H1 (cell line): ENCODE data around the gene FHL5. TPM values are rescaled to one million over a fixed set of nuclear protein-coding genes. Genes with fewer than 3 reads are reported as not detected.

ENCODE experiments used
- CTCF ChIA-PET: fragments of 300-600 bp; sonication (Branson Sonifier 250); formaldehyde crosslinking; loops from one replicate; lab custom pipeline; 2021; ENCODE audit not compliant: partially characterized antibody; lab: Charles Lee
- POLR2A ChIA-PET: fragments of 300-600 bp; sonication (Branson Sonifier 250); formaldehyde crosslinking; loops from one replicate; lab custom pipeline; 2021; ENCODE audit warnings: inconsistent platforms; ENCODE audit not compliant: partially characterized antibody; lab: Charles Lee
- DNase-seq, 2 experiments: peaks; one replicate each; pipeline versions ENCODE4 v3.0.0 to v3.0.0-alpha.2; 2010 to 2022; ENCODE audit warnings: low spot score in 2 of 2, low read depth in 1 of 2, mixed read lengths in 1 of 2
- FAIRE-seq: peaks from 2 replicates; lab custom pipeline; 2011; peaks lifted over from hg19 to GRCh38; lab: Jason Lieb, UNC
- H2AFZ ChIP-seq: 2 replicates; pipeline ENCODE4 v1.8.1; 2012; ENCODE audit warnings: low read length, inconsistent platforms
- H2AK5ac ChIP-seq: 2 replicates; pipeline ENCODE4 v1.6.1; 2013; ENCODE audit warnings: low read depth, low read length
- H2BK120ac ChIP-seq: replicated peaks from 2 replicates; pipeline ENCODE3; 2013; ENCODE audit warnings: low read depth, low read length, inconsistent platforms
- H2BK12ac ChIP-seq: 2 replicates; pipeline ENCODE4 v1.6.1; 2013; ENCODE audit warnings: low read depth, low read length
- H2BK15ac ChIP-seq: 2 replicates; pipeline ENCODE4 v1.6.1; 2013; ENCODE audit warnings: low read length
- H2BK20ac ChIP-seq: 2 replicates; pipeline ENCODE4 v1.6.1; 2013; ENCODE audit warnings: low read length
- H2BK5ac ChIP-seq: 2 replicates; pipeline ENCODE4 v1.6.1; 2013; ENCODE audit warnings: low read depth, low read length
- H3K14ac ChIP-seq: 2 replicates; pipeline ENCODE4 v1.6.1; 2013; ENCODE audit warnings: inconsistent platforms; ENCODE audit not compliant: insufficient read length
- H3K18ac ChIP-seq: 2 replicates; pipeline ENCODE4 v1.6.1; 2013; ENCODE audit warnings: low read length; ENCODE audit errors: extremely low read depth
- H3K23ac ChIP-seq: 2 replicates; pipeline ENCODE4 v1.6.1; 2013; ENCODE audit warnings: inconsistent platforms; ENCODE audit not compliant: insufficient read length
- H3K23me2 ChIP-seq: 2 replicates; pipeline ENCODE4 v1.6.1; 2013; ENCODE audit warnings: low read depth, low read length
- H3K27ac ChIP-seq: 2 replicates; pipeline ENCODE4 v1.6.1; 2011; ENCODE audit warnings: low read depth, low read length, inconsistent platforms
- H3K27me3 ChIP-seq, 4 experiments: replicated peaks in 1 of 4; 1 replicate in 1 of 4; 2 replicates in 3 of 4; pipeline versions ENCODE4 v1.6.1 to v1.8.1; 2011 to 2013; ENCODE audit warnings: low read length in 3 of 4, mild to moderate bottlenecking in 3 of 4, inconsistent platforms in 2 of 4, mixed read lengths in 2 of 4, moderate library complexity in 1 of 4; ENCODE audit not compliant: control insufficient read depth in 3 of 4, insufficient read depth in 3 of 4; ENCODE audit errors: extremely low read depth in 1 of 4
- H3K36me3 ChIP-seq, 4 experiments: 2 replicates each; pipeline versions ENCODE4 v1.6.1 to v1.8.1; 2011 to 2013; ENCODE audit warnings: mild to moderate bottlenecking in 4 of 4, low read length in 3 of 4, moderate library complexity in 2 of 4, control low read depth in 1 of 4, inconsistent platforms in 1 of 4; ENCODE audit not compliant: insufficient read depth in 4 of 4, control insufficient read depth in 2 of 4
- H3K4ac ChIP-seq: replicated peaks from 2 replicates; pipeline ENCODE3; 2013; ENCODE audit warnings: low read length, low read depth, mixed read lengths, inconsistent platforms; ENCODE audit not compliant: insufficient read length
- H3K4me1 ChIP-seq, 4 experiments: replicated peaks in 1 of 4; 1 replicate in 1 of 4; 2 replicates in 3 of 4; pipeline versions ENCODE4 v1.6.1 to v1.8.1; 2011 to 2013; ENCODE audit warnings: low read length in 3 of 4, inconsistent platforms in 2 of 4, mixed read lengths in 1 of 4; ENCODE audit not compliant: insufficient read depth in 4 of 4, control insufficient read depth in 3 of 4
- H3K4me2 ChIP-seq, 2 experiments: 2 replicates each; pipeline versions ENCODE4 v1.6.1 to v1.8.1; 2011 to 2013; ENCODE audit warnings: low read depth in 2 of 2, low read length in 2 of 2, control low read depth in 1 of 2, inconsistent platforms in 1 of 2, mild to moderate bottlenecking in 1 of 2; ENCODE audit not compliant: insufficient read depth in 1 of 2
- H3K4me3 ChIP-seq, 4 experiments: fragments of 200-600, 300-600 bp in 1 of 4; sonication (generic), shearing (Covaris generic), sonication (Bioruptor Twin) in 1 of 4; 2 replicates each; pipeline versions ENCODE4 v1.5.1 to v1.8.1; 2011 to 2016; ENCODE audit warnings: low read length in 4 of 4, low read depth in 3 of 4, control low read depth in 2 of 4, inconsistent platforms in 2 of 4, mild to moderate bottlenecking in 2 of 4, mixed read lengths in 1 of 4, moderate library complexity in 1 of 4; ENCODE audit not compliant: insufficient read depth in 2 of 4; ENCODE audit errors: extremely low read depth in 1 of 4
- H3K56ac ChIP-seq: replicated peaks from 2 replicates; pipeline ENCODE3; 2013; ENCODE audit warnings: low read depth, mild to moderate bottlenecking, mixed read lengths, low read length, inconsistent platforms; ENCODE audit not compliant: insufficient read length
- H3K79me1 ChIP-seq: 2 replicates; pipeline ENCODE4 v1.6.1; 2013; ENCODE audit warnings: low read depth, low read length, control low read depth
- H3K79me2 ChIP-seq, 2 experiments: 2 replicates each; pipeline versions ENCODE4 v1.6.1 to v1.8.1; 2012 to 2013; ENCODE audit warnings: low read length in 2 of 2, mild to moderate bottlenecking in 2 of 2, inconsistent platforms in 1 of 2; ENCODE audit not compliant: insufficient read depth in 2 of 2, control insufficient read depth in 1 of 2
- H3K9ac ChIP-seq, 4 experiments: replicated peaks in 1 of 4; 1 replicate in 1 of 4; 2 replicates in 3 of 4; pipeline versions ENCODE4 v1.6.1 to v1.8.1; 2011 to 2013; ENCODE audit warnings: low read depth in 3 of 4, low read length in 3 of 4, control low read depth in 2 of 4, mild to moderate bottlenecking in 2 of 4, moderate library complexity in 2 of 4, inconsistent platforms in 1 of 4; ENCODE audit errors: extremely low read depth in 1 of 4
- H3K9me3 ChIP-seq, 2 experiments: 2 replicates each; pipeline versions ENCODE4 v1.6.1 to v1.8.1; 2012 to 2013; ENCODE audit warnings: mild to moderate bottlenecking in 2 of 2, moderate library complexity in 2 of 2, control low read depth in 1 of 2, inconsistent platforms in 1 of 2, low read depth in 1 of 2, low read length in 1 of 2, mixed read lengths in 1 of 2; ENCODE audit not compliant: insufficient read depth in 2 of 2
- H4K20me1 ChIP-seq, 2 experiments: replicated peaks in 1 of 2; 2 replicates each; pipeline versions ENCODE3 to v1.8.1; 2011 to 2013; ENCODE audit warnings: inconsistent platforms in 2 of 2, low read length in 2 of 2, mild to moderate bottlenecking in 1 of 2; ENCODE audit not compliant: insufficient read depth in 2 of 2, control insufficient read depth in 1 of 2
- H4K5ac ChIP-seq: 2 replicates; pipeline ENCODE4 v1.6.1; 2013; ENCODE audit warnings: low read length, low read depth, mixed read lengths, inconsistent platforms; ENCODE audit not compliant: insufficient read length
- H4K8ac ChIP-seq: 2 replicates; pipeline ENCODE4 v1.8.0; 2013; ENCODE audit warnings: mild to moderate bottlenecking, moderate library complexity, low read length, inconsistent platforms; ENCODE audit not compliant: insufficient read depth; ENCODE audit errors: extremely low read depth
- H4K91ac ChIP-seq: replicated peaks from 2 replicates; pipeline ENCODE3; 2013; ENCODE audit warnings: low read length, mixed read lengths, inconsistent platforms; ENCODE audit not compliant: insufficient read length
- ASH2L ChIP-seq: fragments of 200-600, 300-600 bp; sonication (generic); IDR thresholded peaks from one replicate; pipeline ENCODE4 v1.7.1; 2017; ENCODE audit warnings: low read length
- BRCA1 ChIP-seq: IDR thresholded peaks from 2 replicates; pipeline ENCODE4 v1.6.1; 2012; ENCODE audit warnings: low read depth, low read length, improper control_type of control experiment
- CTBP2 ChIP-seq: IDR thresholded peaks from 2 replicates; pipeline ENCODE4 v1.7.0; 2011; ENCODE audit warnings: borderline replicate concordance, mild to moderate bottlenecking, moderate library complexity, mixed read lengths, low read length; ENCODE audit not compliant: insufficient read depth, insufficient read length
- JUN ChIP-seq: IDR thresholded peaks from 2 replicates; pipeline ENCODE4 v1.6.1; 2011; ENCODE audit warnings: low read depth, mild to moderate bottlenecking, improper control_type of control experiment, low read length
- POU5F1 ChIP-seq: IDR thresholded peaks from 2 replicates; pipeline ENCODE4 v1.6.1; 2011; ENCODE audit warnings: low read depth, mild to moderate bottlenecking, low read length, moderate library complexity
- RBBP5 ChIP-seq: IDR thresholded peaks from 2 replicates; pipeline ENCODE4 v1.7.1; 2012; ENCODE audit warnings: low read depth, mild to moderate bottlenecking, inconsistent platforms, low read length, moderate library complexity, borderline replicate concordance
- SIX5 ChIP-seq: IDR thresholded peaks from 2 replicates; pipeline ENCODE4 v1.6.1; 2011; ENCODE audit warnings: mild to moderate bottlenecking, low read depth, low read length
- TAF7 ChIP-seq: optimal IDR thresholded peaks from 2 replicates; pipeline ENCODE3; 2011; ENCODE audit warnings: low read depth, mild to moderate bottlenecking, inconsistent platforms, low read length, moderate library complexity, borderline replicate concordance
- TEAD4 ChIP-seq: IDR thresholded peaks from 2 replicates; pipeline ENCODE4 v1.6.1; 2012; ENCODE audit warnings: low read depth, low read length, inconsistent platforms, mixed read lengths
- WGBS, 2 experiments: shearing (Covaris generic) in 1 of 2; methylation state at CpG; one replicate each; pipeline versions ENCODE4 v1.1.6 to v1.1.7; 2013 to 2015; ENCODE audit warnings: low lambda C conversion rate in 2 of 2, mixed read lengths in 2 of 2, inconsistent platforms in 1 of 2, low coverage in 1 of 2, missing lambda C conversion rate in 1 of 2; ENCODE audit not compliant: insufficient replicate concordance in 2 of 2, insufficient coverage in 1 of 2, insufficient read length in 1 of 2; ENCODE audit errors: extremely low coverage in 1 of 2, missing lambda C conversion rate in 1 of 2; 5-methylcytosine and 5-hydroxymethylcytosine counted together
- polyA plus RNA-seq, 7 experiments: library from polyadenylated mRNA; depleted of rRNA in 3 of 7; stranded (reverse) in 5 of 7; unstranded in 2 of 7; fragments of >200 nt in 5 of 7; fragments of 200-250 nt in 2 of 7; gene quantifications; 1 replicate in 5 of 7; 2 replicates in 1 of 7; 4 replicates in 1 of 7; pipeline versions ENCODE4 v1.2.1 to v1.2.3, GENCODE V29; 2011 to 2013; ENCODE audit warnings: missing spikeins in 2 of 7, mixed read lengths in 2 of 7
- total RNA-seq: library from RNA; stranded (reverse); fragmentation: NEBNext Ultra II Directional; extraction: Animal tissue kit (Norgen Biotek cat#: 25700); gene quantifications from 2 replicates; pipeline ENCODE4 v1.2.1, GENCODE V29; 2021

FHL5 gene
- total and polyA plus RNA-seq, 2 of the 8 experiments (the other 6 are each of a cell fraction or from before 2014, with no cell fraction given): not detected

GRCh38 chr6:96631248-96631647 is 68.3 kb downstream of the FHL5 start:
- Histone ChIP-seq H3K4me1 (peaks cover 0 to 2% (median 0%) of the 10 kb centered on the region in 4 experiments; a peak in 1 of 7 replicates), H4K8ac (no peak overlapping the region), H2AFZ (no peak overlapping the region), H2BK12ac (no peak overlapping the region), H3K4ac (no peak overlapping the region), H2AK5ac (no peak overlapping the region), H3K79me1 (no peaks in the 10 kb centered on the region), H3K9ac (no peak overlapping the region), H3K56ac (no peak overlapping the region), H2BK5ac (no peak overlapping the region), H3K36me3 (no peaks in the 10 kb centered on the region), H2BK20ac (no peak overlapping the region), H3K23ac (no peak overlapping the region), H2BK15ac (no peak overlapping the region), H4K5ac (no peak overlapping the region), H3K23me2 (no peaks in the 10 kb centered on the region), H3K18ac (no peak overlapping the region), H3K27ac (no peak overlapping the region), H4K20me1 (no peaks in the 10 kb centered on the region), H4K91ac (no peak overlapping the region), H3K4me3 (no peak overlapping the region), H2BK120ac (no peak overlapping the region), H3K9me3 (no peaks in the 10 kb centered on the region), H3K79me2 (no peaks in the 10 kb centered on the region), H3K4me2 (no peak overlapping the region), H3K14ac (no peak overlapping the region), H3K27me3 (no peaks in the 10 kb centered on the region)
- ChIA-PET POLR2A (no interaction called here), CTCF (interaction anchor here (0.9 to 1.2 kb wide), 2 partner anchors 234 to 268 kb away, joined by 3 to 6 read pairs; no protein-coding TSS in a partner anchor)
- TF ChIP-seq SIX5: no peak
- TF ChIP-seq TEAD4: no peak
- no peak for TF ChIP-seq ASH2L
- TF ChIP-seq POU5F1: no peak
- TF ChIP-seq BRCA1: no peak
- no peak for TF ChIP-seq JUN
- TF ChIP-seq CTBP2: no peak
- no peak for TF ChIP-seq TAF7
- TF ChIP-seq RBBP5: no peak
- 82% methylated on average over 3 of the region's 3 CpGs; no CpG with 5 or more reads in 1 of the 2 experiments for WGBS, 2 experiments
- FAIRE-seq: no peak
- no peak for DNase-seq
